ENCODE measurements around the gene ATP13A2. TPM values are rescaled to one million over a fixed set of nuclear protein-coding genes. Genes with fewer than 3 reads are reported as not detected.

ATP13A2 gene
- polyA plus RNA-seq, 1 donor (not counting 4 experiments of a cell fraction or from before 2014, with no cell fraction given) = 19.7 TPM

- no peak overlapping the region for H3K27ac ChIP-seq (ENCODE audit: control insufficient read depth, insufficient read depth, low read length)
- H3K9me1 ChIP-seq (ENCODE audit: control insufficient read depth, extremely low read depth, insufficient read depth, low read length) = no peaks in the 10 kb centered on the region
- H3K4me1 ChIP-seq (ENCODE audit: control insufficient read depth, extremely low read depth, insufficient read depth, low read length) = peaks cover 4% of the 10 kb centered on the region
- H3K79me2 ChIP-seq (ENCODE audit: control insufficient read depth, insufficient read depth, low read length) = no peaks in the 10 kb centered on the region
- H2AFZ ChIP-seq (ENCODE audit: control insufficient read depth, low read length) = no peak overlapping the region
- no peak for FAIRE-seq
- no peaks in the 10 kb centered on the region for H3K27me3 ChIP-seq (ENCODE audit: control insufficient read depth, extremely low read depth, insufficient read depth, low read length)
- no peak for DNase-seq (ENCODE audit: low read depth, low spot score)
- TF ChIP-seq CTCF (optimal IDR thresholded peaks at IDR 0.05 in 1 of 3, IDR thresholded peaks at IDR 0.05 in 1 of 3, conservative IDR thresholded peaks at IDR 0.05 in 1 of 3; ENCODE audit: extremely low read depth in 1 of 3, insufficient read depth in 2 of 3, low read length in 3 of 3) (no peak), EZH2 (IDR thresholded peaks at IDR 0.05; ENCODE audit: low read length) (no peak)
- no peak overlapping the region for H3K4me2 ChIP-seq (ENCODE audit: control insufficient read depth, extremely low read depth, insufficient read depth, low read depth, low read length)
- H3K9me3 ChIP-seq (ENCODE audit: control insufficient read depth, low read depth, low read length) = no peaks in the 10 kb centered on the region
- no peak overlapping the region for H3K9ac ChIP-seq (ENCODE audit: control insufficient read depth, extremely low read depth, insufficient read depth, low read length)
- H4K20me1 ChIP-seq (ENCODE audit: control insufficient read depth, extremely low read depth, insufficient read depth, low read length) = no peaks in the 10 kb centered on the region
- no peak overlapping the region for H3K4me3 ChIP-seq (ENCODE audit: control insufficient read depth in 2 of 3, extremely low read depth in 1 of 3, insufficient read depth in 2 of 3, low read depth in 1 of 3, low read length in 3 of 3)
- dilution Hi-C loops (cut with MboI; ENCODE audit: extremely low pct_ligation_motif_present, low sequenced_read_pairs) = no loop called here
- peaks cover 5% of the 10 kb centered on the region in 2 experiments for H3K36me3 ChIP-seq (ENCODE audit: control insufficient read depth in 2 of 2, extremely low read depth in 1 of 2, insufficient read depth in 2 of 2, low read length in 2 of 2)
Observed at GRCh38 chr1:16970132-16970910, 41.4 kb downstream of the ATP13A2 start.

DNA sequence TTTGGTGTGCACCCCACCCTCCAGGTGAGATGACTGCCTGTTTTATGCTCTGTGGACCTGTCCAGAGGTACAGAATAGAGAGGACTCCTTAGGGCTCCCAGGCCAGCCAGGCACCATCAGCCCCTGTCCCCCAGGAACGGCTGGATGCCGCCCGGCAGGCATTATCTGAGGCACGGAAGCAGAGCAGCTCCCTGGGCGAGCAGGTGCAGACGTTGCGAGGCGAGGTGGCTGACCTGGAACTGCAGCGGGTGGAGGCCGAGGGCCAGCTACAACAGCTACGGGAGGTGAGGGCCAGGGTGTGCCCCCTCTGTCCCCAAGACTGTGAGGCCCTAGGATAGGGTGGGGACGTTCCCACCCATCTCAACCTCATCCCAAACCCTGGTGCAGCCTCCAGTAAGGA lies 42.1 kb downstream of the ATP13A2 start:
- no peak for FAIRE-seq

More for the DNA sequence above, 42.1 kb downstream of the ATP13A2 start:
- no peak overlapping the region for H3K4me2 ChIP-seq (ENCODE audit: control insufficient read depth, extremely low read depth, insufficient read depth, low read depth, low read length)
- no peak overlapping the region for H3K27ac ChIP-seq (ENCODE audit: control insufficient read depth, insufficient read depth, low read length)
- DNase-seq (ENCODE audit: low read depth, low spot score) = no peak
- no peaks in the 10 kb centered on the region for H3K27me3 ChIP-seq (ENCODE audit: control insufficient read depth, extremely low read depth, insufficient read depth, low read length)
- H2AFZ ChIP-seq (ENCODE audit: control insufficient read depth, low read length) = no peak overlapping the region
- no peaks in the 10 kb centered on the region for H3K9me3 ChIP-seq (ENCODE audit: control insufficient read depth, low read depth, low read length)
- TF ChIP-seq EZH2 (IDR thresholded peaks at IDR 0.05; ENCODE audit: low read length) (no peak), CTCF (optimal IDR thresholded peaks at IDR 0.05 in 1 of 3, IDR thresholded peaks at IDR 0.05 in 1 of 3, conservative IDR thresholded peaks at IDR 0.05 in 1 of 3; ENCODE audit: extremely low read depth in 1 of 3, insufficient read depth in 2 of 3, low read length in 3 of 3) (no peak)
- dilution Hi-C loops (cut with MboI; ENCODE audit: extremely low pct_ligation_motif_present, low sequenced_read_pairs) = no loop called here
- H3K4me1 ChIP-seq (ENCODE audit: control insufficient read depth, extremely low read depth, insufficient read depth, low read length) = peaks cover 4% of the 10 kb centered on the region
- no peak overlapping the region for H3K9ac ChIP-seq (ENCODE audit: control insufficient read depth, extremely low read depth, insufficient read depth, low read length)
- H3K4me3 ChIP-seq (ENCODE audit: control insufficient read depth in 2 of 3, extremely low read depth in 1 of 3, insufficient read depth in 2 of 3, low read depth in 1 of 3, low read length in 3 of 3) = no peak overlapping the region
- H3K9me1 ChIP-seq (ENCODE audit: control insufficient read depth, extremely low read depth, insufficient read depth, low read length) = no peaks in the 10 kb centered on the region
- no peaks in the 10 kb centered on the region for H4K20me1 ChIP-seq (ENCODE audit: control insufficient read depth, extremely low read depth, insufficient read depth, low read length)
- no peaks in the 10 kb centered on the region for H3K79me2 ChIP-seq (ENCODE audit: control insufficient read depth, insufficient read depth, low read length)
- H3K36me3 ChIP-seq (ENCODE audit: control insufficient read depth in 2 of 2, extremely low read depth in 1 of 2, insufficient read depth in 2 of 2, low read length in 2 of 2) = peaks cover 5% of the 10 kb centered on the region in 2 experiments

All from keratinocyte (primary cell).